Hepatic stellate cell (primary cell): ENCODE results near the gene PAQR9.

ENCODE experiments used
- DNase-seq: peaks from one replicate; pipeline ENCODE4 v3.0.0; 2011; ENCODE audit warnings: low spot score

PAQR9 gene

GRCh38 chr3:142914286-142914811 is 49.1 kb downstream of the PAQR9 start:
- DNase-seq: no peak

DNA sequence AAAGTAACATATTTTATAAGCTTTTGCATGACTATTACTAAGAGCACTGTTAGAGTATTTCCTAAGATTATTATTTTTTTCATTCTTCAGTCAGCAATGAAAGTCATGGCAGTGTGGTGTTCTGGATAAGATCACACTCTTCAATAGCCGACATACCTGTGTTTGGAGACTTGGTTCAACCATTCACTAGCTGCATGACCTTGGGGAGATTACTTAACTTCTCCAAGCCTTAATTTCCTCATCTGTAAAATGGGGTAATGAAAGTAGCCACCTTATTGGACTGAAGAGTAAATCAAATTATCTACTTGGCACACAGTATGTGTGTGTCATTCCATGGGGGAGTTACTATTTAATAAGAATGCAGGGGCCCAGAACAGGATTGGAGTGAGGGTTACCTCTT is 50.0 kb downstream of the PAQR9 start:
- no peak for DNase-seq

DNA sequence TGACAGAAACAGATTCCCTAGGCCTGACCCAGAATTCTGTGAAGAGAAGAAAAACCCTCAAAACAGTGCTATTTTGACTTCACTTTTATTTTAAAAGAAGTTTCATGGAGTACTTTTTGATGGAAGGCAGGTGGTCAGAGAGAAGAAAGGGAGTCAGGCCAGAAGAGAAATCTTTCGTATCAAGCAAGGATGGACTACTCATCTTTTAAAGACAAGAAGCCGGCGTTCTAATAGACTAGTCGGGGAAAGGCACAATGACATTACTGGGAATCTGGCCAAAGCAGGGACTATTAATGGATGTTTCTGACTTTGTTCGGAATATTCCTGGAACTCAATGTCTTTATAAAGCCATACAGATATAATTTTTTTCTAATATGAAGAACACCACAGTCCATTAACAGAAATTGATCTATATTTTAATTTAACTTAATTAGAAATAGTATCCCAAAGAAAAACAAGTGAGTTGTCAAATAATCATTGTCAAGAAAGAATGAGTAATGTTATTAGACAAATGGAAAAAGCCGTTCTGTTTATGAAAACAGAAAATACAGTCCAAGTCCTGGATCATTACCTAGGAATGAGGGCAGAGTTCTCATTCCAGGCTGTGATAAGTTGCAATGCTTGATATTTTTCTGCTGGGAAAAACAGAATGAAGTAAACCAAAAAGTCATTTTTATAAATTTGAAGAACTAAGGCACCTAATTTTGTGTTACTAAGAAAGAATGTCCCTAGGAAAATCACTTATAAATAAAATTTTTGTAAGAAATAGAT is 50.9 kb downstream of the PAQR9 start:
- DNase-seq: no peak
